ENCODE data around the gene RGS3.

RGS3 gene

DNA sequence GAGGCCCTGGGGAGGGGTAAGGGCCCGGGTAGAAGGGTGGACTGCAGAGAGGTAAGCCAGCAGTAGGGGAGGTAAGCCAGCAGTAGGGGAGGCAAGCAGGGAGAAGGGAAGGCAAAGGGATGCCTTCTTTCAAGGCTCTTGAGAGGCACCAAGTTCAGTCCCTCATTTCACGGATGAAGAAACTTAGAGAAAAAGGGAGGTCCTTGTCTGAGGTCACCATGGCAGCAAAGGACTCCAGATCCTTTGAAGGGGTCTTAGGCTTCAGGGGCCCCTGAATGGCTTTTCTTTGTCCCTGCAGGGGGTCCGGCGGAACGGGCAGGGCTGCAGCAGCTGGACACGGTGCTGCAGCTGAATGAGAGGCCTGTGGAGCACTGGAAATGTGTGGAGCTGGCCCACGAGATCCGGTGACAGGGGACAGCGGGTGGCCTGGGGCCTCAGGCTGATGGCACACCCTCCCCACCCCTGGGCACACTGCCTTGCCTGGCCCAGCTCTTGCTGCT is 42.6 kb downstream of the RGS3 start:
- no peak for DNase-seq (ENCODE audit: extremely low read depth, low read depth)
- no peak for TF ChIP-seq CTCF (IDR thresholded peaks at IDR 0.05; ENCODE audit: low read depth, low read length, missing control alignments)
- H3K4me3 ChIP-seq (replicated peaks; ENCODE audit: low read depth, low read length): no peak overlapping the region

DNA sequence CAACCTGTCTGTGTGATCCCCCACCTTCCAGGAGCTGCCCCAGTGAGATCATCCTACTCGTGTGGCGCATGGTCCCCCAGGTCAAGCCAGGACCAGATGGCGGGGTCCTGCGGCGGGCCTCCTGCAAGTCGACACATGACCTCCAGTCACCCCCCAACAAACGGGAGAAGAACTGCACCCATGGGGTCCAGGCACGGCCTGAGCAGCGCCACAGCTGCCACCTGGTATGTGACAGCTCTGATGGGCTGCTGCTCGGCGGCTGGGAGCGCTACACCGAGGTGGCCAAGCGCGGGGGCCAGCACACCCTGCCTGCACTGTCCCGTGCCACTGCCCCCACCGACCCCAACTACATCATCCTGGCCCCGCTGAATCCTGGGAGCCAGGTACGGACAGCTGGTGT is 43.7 kb downstream of the RGS3 start:
- TF ChIP-seq CTCF (IDR thresholded peaks at IDR 0.05; ENCODE audit: low read depth, low read length, missing control alignments): no peak
- no peak overlapping the region for H3K4me3 ChIP-seq (replicated peaks; ENCODE audit: low read depth, low read length)
- no peak for DNase-seq (ENCODE audit: extremely low read depth, low read depth)

- peak; percentile 49 for DNase-seq (ENCODE audit: extremely low read depth, low read depth)
- TF ChIP-seq CTCF (IDR thresholded peaks at IDR 0.05; ENCODE audit: low read depth, low read length, missing control alignments): peak; percentile 31
- H3K4me3 ChIP-seq (replicated peaks; ENCODE audit: low read depth, low read length): no peak overlapping the region
These were observed 44.7 kb downstream of the RGS3 start for GRCh38 chr9:113508111-113508749.

- no peak for TF ChIP-seq CTCF (IDR thresholded peaks at IDR 0.05; ENCODE audit: low read depth, low read length, missing control alignments)
- DNase-seq (ENCODE audit: extremely low read depth, low read depth): no peak
- H3K4me3 ChIP-seq (replicated peaks; ENCODE audit: low read depth, low read length): no peak overlapping the region
These were observed 45.9 kb downstream of the RGS3 start for GRCh38 chr9:113509463-113509862.

DNA sequence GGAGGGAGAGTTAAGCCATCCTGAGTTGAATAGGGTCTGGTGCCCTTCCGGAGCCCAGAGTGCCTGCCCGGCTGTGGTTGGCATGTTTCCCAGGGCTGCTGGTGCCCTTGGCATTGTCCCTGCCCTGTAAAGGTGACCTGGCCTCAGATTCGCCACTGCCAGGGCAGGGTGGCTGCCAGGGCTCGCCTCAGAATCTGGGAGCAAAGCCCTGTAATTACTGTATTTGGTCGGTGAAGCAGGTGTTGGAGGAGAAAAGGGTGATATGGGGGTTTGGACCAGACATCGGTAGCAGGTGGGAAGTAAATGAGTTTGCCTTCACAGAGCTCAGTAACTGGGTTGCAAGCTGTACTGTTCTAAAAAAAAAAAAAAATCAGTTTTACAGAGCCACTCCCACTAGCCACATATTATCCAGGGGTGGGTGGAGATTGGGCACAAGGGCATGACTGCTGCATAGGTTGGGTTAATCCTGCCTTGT is 47.6 kb downstream of the RGS3 start:
- no peak for TF ChIP-seq CTCF (IDR thresholded peaks at IDR 0.05; ENCODE audit: low read depth, low read length, missing control alignments)
- H3K4me3 ChIP-seq (replicated peaks; ENCODE audit: low read depth, low read length): no peak overlapping the region
- DNase-seq (ENCODE audit: extremely low read depth, low read depth): no peak

GRCh38 chr9:113511856-113512761 is 48.6 kb downstream of the RGS3 start:
- no peak overlapping the region for H3K4me3 ChIP-seq (replicated peaks; ENCODE audit: low read depth, low read length)
- TF ChIP-seq CTCF (IDR thresholded peaks at IDR 0.05; ENCODE audit: low read depth, low read length, missing control alignments): no peak
- no peak for DNase-seq (ENCODE audit: extremely low read depth, low read depth)
